Dermis blood vessel endothelial cell (primary cell): ENCODE results near the gene GLI2. TPM values are rescaled to one million over a fixed set of nuclear protein-coding genes. Genes with fewer than 3 reads are reported as not detected.

ENCODE experiments used
- DNase-seq: peaks from one replicate; pipeline ENCODE4 v3.0.0; 2010
- total RNA-seq: library from RNA; depleted of rRNA; stranded (reverse); fragments of >200 nt; gene quantifications from 2 replicates; pipeline ENCODE4 v1.2.3, GENCODE V29; 2014

GLI2 gene
- total RNA-seq, 1 donor from 2014 or later = 0.34 TPM

GRCh38 chr2:120759543-120760331 is 24.1 kb downstream of the GLI2 start:
- no peak for DNase-seq

GRCh38 chr2:120760446-120761135 is 24.9 kb downstream of the GLI2 start:
- DNase-seq = no peak

- DNase-seq = no peak
Measured at GRCh38 chr2:120761164-120761861, 25.6 kb downstream of the GLI2 start.

GRCh38 chr2:120761911-120762310 is 26.2 kb downstream of the GLI2 start:
- DNase-seq = no peak

GRCh38 chr2:120762341-120763061 is 26.8 kb downstream of the GLI2 start:
- no peak for DNase-seq

DNA sequence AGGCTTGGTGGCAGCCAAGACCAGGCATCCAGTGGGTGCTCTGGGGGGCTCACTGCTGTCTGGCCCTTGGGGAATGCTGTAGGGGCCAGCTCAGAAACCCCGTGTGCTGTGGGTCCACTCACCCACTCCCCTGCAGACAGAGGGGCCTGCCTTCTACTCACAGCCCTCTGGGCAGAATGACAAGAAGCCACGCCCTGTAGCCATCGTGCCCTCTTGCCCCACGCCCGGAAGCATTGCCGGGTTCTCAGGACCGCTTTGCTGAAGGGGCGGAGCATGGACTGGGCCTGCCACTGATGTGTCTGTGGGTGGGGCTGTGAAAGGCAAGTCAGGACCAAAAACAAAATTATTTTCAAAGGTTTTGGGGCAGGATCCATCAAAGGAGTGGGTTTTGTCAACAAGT is 27.8 kb downstream of the GLI2 start:
- DNase-seq = no peak

- DNase-seq = no peak
Measured at GRCh38 chr2:120763931-120764330, 28.3 kb downstream of the GLI2 start.

GRCh38 chr2:120764492-120764891 is 28.8 kb downstream of the GLI2 start:
- DNase-seq = no peak

DNA sequence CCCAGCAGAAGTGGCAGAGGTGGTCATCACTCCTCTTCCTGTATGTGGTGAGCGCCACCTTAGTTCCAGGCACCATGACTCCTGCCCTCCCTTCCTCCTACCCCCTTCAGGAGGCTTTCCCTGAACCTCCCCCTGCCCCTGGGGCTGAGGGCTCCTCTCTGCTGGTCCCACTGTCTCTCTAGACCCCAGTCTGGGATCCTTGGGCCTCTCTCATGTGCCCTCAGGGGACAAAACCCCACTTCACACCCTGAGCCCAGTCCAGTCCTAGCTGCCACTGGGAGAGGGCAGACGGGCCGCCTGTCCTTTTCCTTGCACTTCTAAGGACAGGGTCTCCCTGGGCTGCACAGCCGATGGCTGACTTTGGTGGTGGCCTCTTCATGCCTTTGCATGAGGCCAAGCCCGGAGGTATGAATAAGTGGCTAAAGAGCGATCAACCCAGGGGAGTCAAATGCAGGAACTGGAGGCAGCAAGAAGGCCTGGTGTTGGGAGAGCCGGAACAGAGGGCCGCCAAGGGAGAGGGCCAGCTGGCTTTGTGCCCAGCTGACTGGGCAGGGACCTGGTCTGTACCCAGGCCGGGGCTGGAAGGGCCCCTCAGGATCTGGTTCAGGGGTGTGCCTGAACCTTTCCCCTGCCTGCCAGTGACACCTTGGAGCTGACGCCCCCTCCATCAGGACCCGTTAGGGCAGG is 29.5 kb downstream of the GLI2 start:
- peak; percentile 17 for DNase-seq

DNA sequence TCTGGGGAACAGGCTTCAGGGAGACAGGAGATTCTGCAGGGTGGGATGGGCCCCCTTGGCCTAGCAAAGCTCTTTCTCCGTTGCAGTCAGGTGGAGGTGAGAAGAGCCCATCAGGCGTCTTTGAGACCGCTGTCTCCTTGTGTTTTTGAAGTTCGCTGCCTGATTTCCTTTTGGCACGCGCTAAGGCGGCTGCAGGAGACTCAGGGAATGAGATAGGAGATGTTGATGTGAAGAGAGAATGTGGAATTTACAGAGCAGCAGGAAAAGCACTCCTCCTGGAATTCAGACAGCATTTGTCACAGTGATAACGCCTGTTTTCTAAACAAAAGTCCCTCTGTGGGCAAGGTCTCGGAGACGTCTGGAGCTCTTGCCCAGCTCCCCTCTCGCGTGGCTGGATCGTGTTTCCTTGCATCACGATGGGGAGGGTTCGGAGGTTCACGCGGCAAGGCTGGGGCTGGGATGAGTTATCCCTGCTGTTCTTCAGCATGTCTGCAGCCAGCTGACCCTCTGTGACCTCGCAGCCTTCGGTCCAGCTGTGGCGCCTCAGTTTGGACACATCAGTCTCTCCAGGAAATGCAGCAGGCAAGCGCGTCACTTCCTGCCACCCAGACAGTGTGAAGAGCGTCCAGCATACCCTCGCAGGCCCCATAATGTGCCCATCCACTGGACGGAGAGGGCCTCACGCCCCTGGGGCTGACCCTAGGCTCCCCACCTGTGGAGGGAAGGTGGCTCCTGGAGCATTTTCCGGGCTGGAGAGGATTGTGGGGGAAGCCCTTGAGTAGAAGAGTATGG is 30.2 kb downstream of the GLI2 start:
- peak; percentile 44 for DNase-seq

DNA sequence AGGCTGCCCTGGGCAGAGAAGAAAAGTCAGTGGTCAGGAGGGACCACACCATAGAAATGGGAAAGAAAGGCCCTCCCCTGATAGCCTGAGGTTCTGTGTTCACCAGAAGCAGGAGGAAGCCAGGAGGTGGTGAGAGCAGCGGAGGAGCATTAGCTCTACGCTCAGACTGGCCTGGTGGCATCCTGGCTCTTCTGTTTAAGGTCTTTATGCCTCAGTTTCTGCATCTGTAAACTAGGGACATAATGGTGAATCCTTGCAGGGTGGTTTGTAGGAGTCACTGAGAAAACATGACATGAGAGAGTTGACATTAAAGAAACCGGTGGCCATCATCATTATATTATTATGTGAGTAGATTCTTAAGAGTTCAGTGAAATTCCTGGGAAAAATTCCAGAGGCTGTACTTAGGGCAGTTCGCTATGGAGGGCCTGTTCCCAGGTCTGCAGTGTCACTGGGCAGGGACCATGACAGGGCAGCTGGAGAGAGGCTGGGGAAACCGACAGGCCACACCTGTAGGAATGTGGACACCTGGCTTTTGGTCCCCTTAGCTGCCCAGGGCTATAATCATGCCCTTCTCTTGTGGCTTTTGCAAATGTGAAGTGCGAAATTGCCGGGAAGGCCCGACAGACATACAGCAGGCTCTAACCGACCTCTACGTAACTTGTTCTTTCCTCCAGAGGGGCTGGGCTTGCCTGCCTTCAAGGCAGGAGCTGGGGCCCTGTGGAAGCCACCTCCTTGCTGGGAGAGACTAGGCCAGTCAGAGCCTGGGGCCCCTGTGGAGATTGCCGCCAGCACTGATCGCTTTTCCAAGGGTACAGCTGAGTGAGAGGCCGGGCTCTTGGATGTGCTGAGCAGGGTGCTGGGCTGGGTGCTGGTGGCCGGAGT is 31.0 kb downstream of the GLI2 start:
- no peak for DNase-seq

GRCh38 chr2:120767486-120768005 is 31.9 kb downstream of the GLI2 start:
- DNase-seq = no peak

GRCh38 chr2:120768112-120769048 is 32.7 kb downstream of the GLI2 start:
- no peak for DNase-seq

GRCh38 chr2:120769076-120769786 is 33.6 kb downstream of the GLI2 start:
- DNase-seq = no peak

DNA sequence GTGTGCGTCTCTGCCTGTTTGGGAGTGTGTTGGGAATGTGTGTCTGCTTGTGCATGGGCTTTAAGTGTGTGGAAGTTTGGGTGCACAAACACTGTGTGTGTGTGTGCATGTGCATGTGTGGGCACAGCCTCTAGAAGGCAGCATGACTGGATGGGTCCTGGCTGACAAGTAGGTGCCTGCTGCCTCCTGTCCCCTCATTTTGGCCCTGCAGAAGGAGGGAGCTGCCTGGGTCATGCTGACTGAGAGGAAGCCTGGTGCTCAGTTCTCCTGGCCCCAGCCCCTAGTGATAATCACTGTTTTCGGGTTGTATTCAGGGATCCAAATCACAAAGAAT is 34.1 kb downstream of the GLI2 start:
- DNase-seq = no peak

DNA sequence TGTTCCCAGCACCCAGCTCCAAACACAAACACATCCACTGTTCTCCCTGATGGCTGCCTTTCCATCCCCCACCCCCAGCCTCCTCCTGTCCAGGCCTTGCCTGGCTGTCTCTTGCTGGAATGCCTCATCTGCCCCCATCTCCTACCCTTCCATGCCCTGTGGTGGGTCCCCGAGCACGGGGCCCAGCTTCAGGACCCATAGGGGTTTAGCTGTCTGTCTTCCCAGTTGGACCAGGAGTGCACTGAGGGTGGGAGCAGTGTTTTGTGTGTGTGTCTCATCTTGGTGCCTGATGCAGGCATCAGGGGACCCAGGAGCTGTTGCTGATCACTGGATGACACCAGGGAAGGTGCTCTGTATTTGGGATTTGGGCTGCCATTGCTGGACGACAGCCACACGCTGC is 34.5 kb downstream of the GLI2 start:
- no peak for DNase-seq

DNA sequence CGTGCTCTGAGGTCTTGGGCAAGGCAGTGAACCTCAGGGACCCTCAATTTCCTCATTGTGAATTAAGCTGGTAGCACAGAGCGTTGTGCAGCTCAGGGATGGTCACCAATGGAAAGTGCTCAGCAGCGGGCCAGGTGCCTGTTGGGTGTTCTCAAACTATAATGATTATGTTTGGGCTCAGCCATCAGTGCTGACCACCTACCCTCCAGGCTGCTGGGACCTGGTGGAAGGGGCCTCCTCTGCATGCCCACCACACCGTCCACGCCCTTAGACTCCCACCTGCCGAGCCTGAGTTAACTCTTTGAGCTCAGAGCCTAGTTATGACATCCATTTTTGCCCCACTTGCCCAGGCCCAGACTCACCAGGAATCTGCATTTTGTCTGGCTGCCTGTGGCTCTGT is 35.0 kb downstream of the GLI2 start:
- DNase-seq = no peak

DNA sequence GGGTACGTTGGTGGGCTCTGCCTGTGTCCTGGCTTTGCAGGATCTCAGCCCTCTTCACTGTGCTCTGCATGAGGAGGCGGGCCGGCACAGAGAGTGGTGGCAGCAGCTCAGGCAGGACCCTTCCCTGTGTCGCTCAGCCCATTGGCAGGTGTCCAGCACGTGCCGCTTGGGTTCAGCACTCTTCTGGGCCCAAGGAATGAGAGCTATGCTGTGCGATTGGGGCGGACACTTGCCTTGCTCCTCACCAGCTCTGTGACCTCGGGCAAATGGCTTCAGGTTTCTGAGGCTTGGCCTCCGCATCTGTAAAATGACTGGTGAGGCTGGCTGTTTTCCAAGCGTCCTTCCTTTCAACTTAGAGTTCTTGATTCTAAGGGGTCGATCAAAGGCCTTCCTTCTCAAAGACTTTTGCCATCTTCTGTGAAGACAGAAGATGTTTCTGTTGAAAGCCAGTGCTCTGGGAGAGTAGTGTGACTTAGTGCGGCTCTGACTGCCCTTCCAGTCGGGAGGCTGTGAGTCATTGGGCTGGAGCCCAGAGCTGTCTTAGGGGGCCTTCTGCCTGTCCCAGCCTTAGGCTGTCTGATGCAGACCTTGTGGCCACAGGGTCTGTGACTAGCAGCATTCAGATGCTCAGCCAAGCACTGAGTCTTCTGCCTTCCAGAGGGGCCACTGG is 35.6 kb downstream of the GLI2 start:
- DNase-seq = peak; percentile 45
